Sigmoid colon (tissue), 4 donors: ENCODE measurements around the gene IGFBP2.

Experiments
- POLR2A ChIP-seq, 2 donors: fragments of 450-650 bp; IDR thresholded peaks; one replicate each; pipeline ENCODE4 v1.6.1; 2016; ENCODE audit warnings: antibody characterized with exemption in 2 of 2, mild to moderate bottlenecking in 2 of 2, moderate library complexity in 2 of 2
- POLR2AphosphoS5 ChIP-seq, 4 donors: sonication (generic); formaldehyde crosslinking; IDR thresholded peaks; one replicate each; pipeline ENCODE4 v1.6.1; 2017; ENCODE audit warnings: antibody characterized with exemption in 4 of 4
- TF ChIP-seq, protein P1 (sequence below), 4 experiments: fragments of 450-650 bp in 3 of 4; fragments of 200-600 bp in 1 of 4; IDR thresholded peaks; one replicate each; pipeline ENCODE4 v1.5.1; 2016 to 2019; ENCODE audit warnings: antibody characterized with exemption in 4 of 4, mild to moderate bottlenecking in 3 of 4, moderate library complexity in 2 of 4

DNA sequence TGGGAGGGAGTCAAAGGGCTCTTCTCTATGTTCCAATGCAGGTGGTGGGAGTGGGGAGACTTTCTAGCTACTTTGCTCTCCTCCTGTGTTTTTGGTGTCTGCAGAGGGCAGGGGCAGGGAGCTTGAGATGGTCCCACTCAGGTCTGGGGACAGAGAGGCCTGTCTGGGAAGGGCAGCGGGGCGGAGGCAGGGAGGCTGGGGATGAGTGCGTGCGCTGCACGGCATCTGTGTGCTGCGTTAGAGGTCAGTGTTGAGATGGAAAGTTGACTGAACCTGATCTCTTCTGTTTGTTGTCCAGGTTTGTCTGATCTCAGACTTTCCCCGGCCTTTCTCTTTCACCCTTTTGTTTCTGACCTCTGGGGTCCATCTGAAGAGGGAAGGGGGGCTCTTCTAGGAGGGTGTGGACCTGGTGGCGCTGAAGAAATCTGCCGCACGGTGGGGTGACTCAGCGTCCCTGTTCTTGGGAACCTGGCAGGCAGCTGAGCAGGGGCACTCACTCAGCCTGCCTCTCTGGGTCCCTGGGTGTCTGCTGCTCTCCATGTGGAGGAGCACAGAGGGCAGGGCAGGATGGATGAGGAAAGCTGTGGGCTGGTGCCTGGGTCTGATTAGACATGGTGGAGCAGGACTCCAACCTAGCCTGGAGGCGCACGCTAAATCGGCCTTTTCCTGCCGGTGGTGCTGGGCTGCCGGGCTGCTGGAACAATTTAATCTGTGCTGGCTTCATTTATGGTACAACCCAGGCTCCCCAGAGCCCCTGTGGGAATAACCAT, 24.1 kb downstream of the IGFBP2 start:
- TF ChIP-seq, protein P1, sequence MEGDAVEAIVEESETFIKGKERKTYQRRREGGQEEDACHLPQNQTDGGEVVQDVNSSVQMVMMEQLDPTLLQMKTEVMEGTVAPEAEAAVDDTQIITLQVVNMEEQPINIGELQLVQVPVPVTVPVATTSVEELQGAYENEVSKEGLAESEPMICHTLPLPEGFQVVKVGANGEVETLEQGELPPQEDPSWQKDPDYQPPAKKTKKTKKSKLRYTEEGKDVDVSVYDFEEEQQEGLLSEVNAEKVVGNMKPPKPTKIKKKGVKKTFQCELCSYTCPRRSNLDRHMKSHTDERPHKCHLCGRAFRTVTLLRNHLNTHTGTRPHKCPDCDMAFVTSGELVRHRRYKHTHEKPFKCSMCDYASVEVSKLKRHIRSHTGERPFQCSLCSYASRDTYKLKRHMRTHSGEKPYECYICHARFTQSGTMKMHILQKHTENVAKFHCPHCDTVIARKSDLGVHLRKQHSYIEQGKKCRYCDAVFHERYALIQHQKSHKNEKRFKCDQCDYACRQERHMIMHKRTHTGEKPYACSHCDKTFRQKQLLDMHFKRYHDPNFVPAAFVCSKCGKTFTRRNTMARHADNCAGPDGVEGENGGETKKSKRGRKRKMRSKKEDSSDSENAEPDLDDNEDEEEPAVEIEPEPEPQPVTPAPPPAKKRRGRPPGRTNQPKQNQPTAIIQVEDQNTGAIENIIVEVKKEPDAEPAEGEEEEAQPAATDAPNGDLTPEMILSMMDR (IDR thresholded peaks at IDR 0.05): no peak
- TF ChIP-seq POLR2A (IDR thresholded peaks at IDR 0.05): no peak
- TF ChIP-seq POLR2AphosphoS5 (IDR thresholded peaks at IDR 0.05): no peak
